Measurements from ENCODE around the gene PRAMEF17.
"Not testable (repeated sequence)": the region's sequence is repeated elsewhere in the genome, so short reads cannot be mapped to it uniquely, and the experiment has no call there.

PRAMEF17 gene

GRCh38 chr1:13378983-13379382, 10.4 kb upstream of the PRAMEF17 start:
- not testable (repeated sequence) for DNase-seq; H3K36me3 ChIP-seq (ENCODE audit: control insufficient read depth, insufficient read depth, low read length); H3K9me3 ChIP-seq (ENCODE audit: control insufficient read depth, low read length)

DNA sequence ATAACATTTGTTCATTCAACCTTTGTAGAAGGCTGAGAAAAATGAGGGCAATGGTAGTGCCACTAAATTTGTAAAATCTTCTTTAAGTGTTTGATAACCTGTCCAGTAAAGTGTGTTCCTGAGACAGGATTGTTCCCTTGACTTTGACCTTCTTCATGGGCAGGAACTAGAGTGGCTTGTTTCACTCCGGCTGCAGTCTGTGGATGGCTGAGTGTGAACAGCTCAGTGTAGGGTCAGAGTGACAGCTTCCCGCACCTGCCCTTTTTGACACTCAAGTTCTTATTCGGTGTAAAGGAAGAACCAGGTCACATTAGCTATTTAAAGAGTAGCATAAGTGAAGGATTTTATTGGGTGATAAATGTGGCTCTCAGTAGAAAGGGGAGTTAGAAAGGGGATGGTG, 9.1 kb upstream of the PRAMEF17 start:
- H3K27me3 ChIP-seq (replicated peaks; ENCODE audit: control insufficient read depth, insufficient read depth, low read length, poor library complexity, severe bottlenecking); H3K4me3 ChIP-seq (ENCODE audit: insufficient read depth, low read depth, low read length, poor library complexity, severe bottlenecking); DNase-seq; H3K4me1 ChIP-seq (ENCODE audit: control insufficient read depth, insufficient read depth, low read length, poor library complexity, severe bottlenecking); H3K36me3 ChIP-seq (ENCODE audit: control insufficient read depth, insufficient read depth, low read length); H3K9me3 ChIP-seq (ENCODE audit: control insufficient read depth, low read length); H3K27ac ChIP-seq (ENCODE audit: insufficient read depth, low read length, poor library complexity, severe bottlenecking): not testable (repeated sequence)

More at GRCh38 chr1:13378983-13379382, 10.4 kb upstream of the PRAMEF17 start:
- not testable (repeated sequence) for H3K27ac ChIP-seq (ENCODE audit: insufficient read depth, low read length, poor library complexity, severe bottlenecking); H3K4me3 ChIP-seq (ENCODE audit: insufficient read depth, low read depth, low read length, poor library complexity, severe bottlenecking); H3K27me3 ChIP-seq (replicated peaks; ENCODE audit: control insufficient read depth, insufficient read depth, low read length, poor library complexity, severe bottlenecking); H3K4me1 ChIP-seq (ENCODE audit: control insufficient read depth, insufficient read depth, low read length, poor library complexity, severe bottlenecking)

- H3K4me1 ChIP-seq (ENCODE audit: control insufficient read depth, insufficient read depth, low read length, poor library complexity, severe bottlenecking); H3K36me3 ChIP-seq (ENCODE audit: control insufficient read depth, insufficient read depth, low read length); DNase-seq; H3K27me3 ChIP-seq (replicated peaks; ENCODE audit: control insufficient read depth, insufficient read depth, low read length, poor library complexity, severe bottlenecking); H3K4me3 ChIP-seq (ENCODE audit: insufficient read depth, low read depth, low read length, poor library complexity, severe bottlenecking); H3K27ac ChIP-seq (ENCODE audit: insufficient read depth, low read length, poor library complexity, severe bottlenecking); H3K9me3 ChIP-seq (ENCODE audit: control insufficient read depth, low read length): not testable (repeated sequence)
Measured at GRCh38 chr1:13393004-13393403, 3.6 kb downstream of the PRAMEF17 start.

DNA sequence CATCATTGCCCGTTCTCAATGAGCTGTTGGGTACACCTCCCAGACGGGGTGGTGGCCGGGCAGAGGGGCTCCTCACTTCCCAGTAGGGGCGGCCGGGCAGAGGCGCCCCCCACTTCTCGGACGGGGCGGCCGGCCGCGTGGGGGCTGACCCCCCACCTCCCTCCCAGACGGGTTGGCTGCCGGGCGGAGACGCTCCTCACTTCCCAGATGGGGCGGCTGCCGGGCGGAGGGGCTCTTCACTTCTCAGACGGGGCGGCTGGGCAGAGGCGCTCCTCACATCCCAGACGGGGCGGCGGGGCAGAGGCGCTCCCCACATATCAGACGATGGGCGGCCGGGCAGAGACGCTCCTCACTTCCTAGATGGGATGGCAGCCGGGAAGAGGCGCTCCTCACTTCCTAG, 5.3 kb downstream of the PRAMEF17 start:
- not testable (repeated sequence) for DNase-seq

GRCh38 chr1:13395311-13395710, 5.9 kb downstream of the PRAMEF17 start:
- H3K9me3 ChIP-seq (ENCODE audit: control insufficient read depth, low read length); H3K27ac ChIP-seq (ENCODE audit: insufficient read depth, low read length, poor library complexity, severe bottlenecking); H3K4me1 ChIP-seq (ENCODE audit: control insufficient read depth, insufficient read depth, low read length, poor library complexity, severe bottlenecking); H3K4me3 ChIP-seq (ENCODE audit: insufficient read depth, low read depth, low read length, poor library complexity, severe bottlenecking); DNase-seq; H3K27me3 ChIP-seq (replicated peaks; ENCODE audit: control insufficient read depth, insufficient read depth, low read length, poor library complexity, severe bottlenecking); H3K36me3 ChIP-seq (ENCODE audit: control insufficient read depth, insufficient read depth, low read length): not testable (repeated sequence)

More for the DNA sequence above, 5.3 kb downstream of the PRAMEF17 start:
- H3K4me1 ChIP-seq (ENCODE audit: control insufficient read depth, insufficient read depth, low read length, poor library complexity, severe bottlenecking); H3K27ac ChIP-seq (ENCODE audit: insufficient read depth, low read length, poor library complexity, severe bottlenecking); H3K27me3 ChIP-seq (replicated peaks; ENCODE audit: control insufficient read depth, insufficient read depth, low read length, poor library complexity, severe bottlenecking); H3K36me3 ChIP-seq (ENCODE audit: control insufficient read depth, insufficient read depth, low read length); H3K9me3 ChIP-seq (ENCODE audit: control insufficient read depth, low read length); H3K4me3 ChIP-seq (ENCODE audit: insufficient read depth, low read depth, low read length, poor library complexity, severe bottlenecking): not testable (repeated sequence)

GRCh38 chr1:13407811-13408210, 18.4 kb downstream of the PRAMEF17 start:
- DNase-seq, result no peak
- H3K27ac ChIP-seq (ENCODE audit: insufficient read depth, low read length, poor library complexity, severe bottlenecking), result no peak overlapping the region
- H3K27me3 ChIP-seq (replicated peaks; ENCODE audit: control insufficient read depth, insufficient read depth, low read length, poor library complexity, severe bottlenecking), result no peaks in the 10 kb centered on the region
- no peak overlapping the region for H3K4me3 ChIP-seq (ENCODE audit: insufficient read depth, low read depth, low read length, poor library complexity, severe bottlenecking)
- H3K4me1 ChIP-seq (ENCODE audit: control insufficient read depth, insufficient read depth, low read length, poor library complexity, severe bottlenecking), result no peaks in the 10 kb centered on the region
- H3K36me3 ChIP-seq (ENCODE audit: control insufficient read depth, insufficient read depth, low read length), result no peaks in the 10 kb centered on the region
- H3K9me3 ChIP-seq (ENCODE audit: control insufficient read depth, low read length), result no peaks in the 10 kb centered on the region

DNA sequence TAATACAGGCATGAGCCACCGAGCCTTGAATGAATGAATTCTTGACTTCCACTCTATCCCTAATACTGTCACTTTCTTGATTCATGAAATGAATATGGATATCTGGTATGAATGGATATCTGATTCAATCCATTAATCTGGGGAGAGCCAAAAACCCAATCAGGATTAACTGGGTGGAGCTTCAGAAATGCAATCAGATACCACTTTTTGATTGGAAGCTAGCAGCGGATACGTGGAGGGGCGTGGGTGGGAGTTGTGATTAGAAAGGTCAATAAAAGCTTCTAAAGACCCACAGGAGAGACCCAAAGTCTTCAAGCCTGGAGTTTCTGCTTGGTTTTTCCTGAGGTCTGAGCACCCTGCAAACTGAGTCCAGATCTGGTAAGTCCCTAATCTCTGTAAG, 20.7 kb downstream of the PRAMEF17 start, which contains the start of gene PRAMEF20:
Gene PRAMEF20, plus strand, starts transcription at position 301 of the 400 bp plus-strand sequence. CDS start 5,905 bp downstream, outside the sequence.
- H3K9me3 ChIP-seq (ENCODE audit: control insufficient read depth, low read length); H3K4me1 ChIP-seq (ENCODE audit: control insufficient read depth, insufficient read depth, low read length, poor library complexity, severe bottlenecking): not testable (repeated sequence)

GRCh38 chr1:13430495-13430894, 41.1 kb downstream of the PRAMEF17 start:
- Histone ChIP-seq H3K36me3 (ENCODE audit: control insufficient read depth, insufficient read depth, low read length) (no peaks in the 10 kb centered on the region), H3K27me3 (replicated peaks; ENCODE audit: control insufficient read depth, insufficient read depth, low read length, poor library complexity, severe bottlenecking) (no peaks in the 10 kb centered on the region), H3K27ac (ENCODE audit: insufficient read depth, low read length, poor library complexity, severe bottlenecking) (no peak overlapping the region), H3K4me3 (ENCODE audit: insufficient read depth, low read depth, low read length, poor library complexity, severe bottlenecking) (no peak overlapping the region), H3K4me1 (ENCODE audit: control insufficient read depth, insufficient read depth, low read length, poor library complexity, severe bottlenecking) (no peaks in the 10 kb centered on the region), H3K9me3 (ENCODE audit: control insufficient read depth, low read length) (no peaks in the 10 kb centered on the region)
- no peak for DNase-seq

More for the DNA sequence above, 20.7 kb downstream of the PRAMEF17 start, which contains the start of gene PRAMEF20:
- not testable (repeated sequence) for H3K27me3 ChIP-seq (replicated peaks; ENCODE audit: control insufficient read depth, insufficient read depth, low read length, poor library complexity, severe bottlenecking); H3K4me3 ChIP-seq (ENCODE audit: insufficient read depth, low read depth, low read length, poor library complexity, severe bottlenecking); H3K36me3 ChIP-seq (ENCODE audit: control insufficient read depth, insufficient read depth, low read length); H3K27ac ChIP-seq (ENCODE audit: insufficient read depth, low read length, poor library complexity, severe bottlenecking); DNase-seq

DNA sequence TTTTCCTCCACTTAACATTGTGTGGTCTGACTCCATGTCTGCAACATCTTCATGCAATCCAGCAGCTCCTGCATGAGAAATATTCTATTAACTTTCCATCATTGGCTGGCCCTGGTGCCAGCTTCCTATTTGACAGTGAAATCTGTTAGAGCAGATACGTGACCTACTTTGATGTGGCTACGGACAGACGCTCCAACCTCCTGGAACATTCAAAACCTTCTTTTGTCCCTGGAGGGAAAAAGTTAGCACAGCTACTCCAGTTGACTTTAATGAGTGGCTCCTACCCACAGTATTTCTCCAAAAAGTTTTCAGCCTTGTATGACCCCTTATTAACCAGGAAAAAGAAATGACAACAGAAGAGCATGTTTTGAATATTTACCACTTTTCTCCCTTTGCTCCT, 42.8 kb downstream of the PRAMEF17 start:
- Histone ChIP-seq H3K4me3 (ENCODE audit: insufficient read depth, low read depth, low read length, poor library complexity, severe bottlenecking) (no peak overlapping the region), H3K36me3 (ENCODE audit: control insufficient read depth, insufficient read depth, low read length) (no peaks in the 10 kb centered on the region), H3K27ac (ENCODE audit: insufficient read depth, low read length, poor library complexity, severe bottlenecking) (no peak overlapping the region), H3K9me3 (ENCODE audit: control insufficient read depth, low read length) (no peaks in the 10 kb centered on the region), H3K27me3 (replicated peaks; ENCODE audit: control insufficient read depth, insufficient read depth, low read length, poor library complexity, severe bottlenecking) (no peaks in the 10 kb centered on the region), H3K4me1 (ENCODE audit: control insufficient read depth, insufficient read depth, low read length, poor library complexity, severe bottlenecking) (no peaks in the 10 kb centered on the region)
- no peak for DNase-seq

- not testable (repeated sequence) for H3K36me3 ChIP-seq (ENCODE audit: control insufficient read depth, insufficient read depth, low read length); H3K4me3 ChIP-seq (ENCODE audit: insufficient read depth, low read depth, low read length, poor library complexity, severe bottlenecking); H3K27me3 ChIP-seq (replicated peaks; ENCODE audit: control insufficient read depth, insufficient read depth, low read length, poor library complexity, severe bottlenecking); H3K27ac ChIP-seq (ENCODE audit: insufficient read depth, low read length, poor library complexity, severe bottlenecking); H3K9me3 ChIP-seq (ENCODE audit: control insufficient read depth, low read length); DNase-seq; H3K4me1 ChIP-seq (ENCODE audit: control insufficient read depth, insufficient read depth, low read length, poor library complexity, severe bottlenecking)
Measured at GRCh38 chr1:13433694-13434358, 44.4 kb downstream of the PRAMEF17 start.

All from effector memory CD4-positive, alpha-beta T cell (primary cell).